Ishikawa (cell line): Measurements from ENCODE around the gene APBB2.

ENCODE experiments used
- CEBPB ChIP-seq: IDR thresholded peaks from 2 replicates; pipeline ENCODE4 v1.6.1; 2012
- CREB1 ChIP-seq: IDR thresholded peaks from 2 replicates; pipeline ENCODE4 v1.6.1; 2012; ENCODE audit warnings: low read depth
- EGR1 ChIP-seq: IDR thresholded peaks from 2 replicates; pipeline ENCODE4 v1.6.1; 2012
- EP300 ChIP-seq: IDR thresholded peaks from 2 replicates; pipeline ENCODE4 v1.6.1; 2012; ENCODE audit warnings: borderline replicate concordance
- FOXM1 ChIP-seq: IDR thresholded peaks from 2 replicates; pipeline ENCODE4 v1.6.1; 2012; ENCODE audit warnings: low read depth, borderline replicate concordance
- NFIC ChIP-seq: IDR thresholded peaks from 2 replicates; pipeline ENCODE4 v1.6.1; 2012
- RAD21 ChIP-seq: IDR thresholded peaks from 2 replicates; pipeline ENCODE4 v1.6.1; 2012; ENCODE audit warnings: low read depth
- TAF1 ChIP-seq: IDR thresholded peaks from 2 replicates; pipeline ENCODE4 v1.6.1; 2012; ENCODE audit warnings: low read depth, mild to moderate bottlenecking
- TCF12 ChIP-seq: IDR thresholded peaks from 2 replicates; pipeline ENCODE4 v1.6.1; 2012; ENCODE audit warnings: low read depth
- TEAD4 ChIP-seq: IDR thresholded peaks from 2 replicates; pipeline ENCODE4 v1.6.1; 2012
- YY1 ChIP-seq: IDR thresholded peaks from 2 replicates; pipeline ENCODE4 v1.6.1; 2012; ENCODE audit warnings: low read depth
- ZBTB7A ChIP-seq: IDR thresholded peaks from 2 replicates; pipeline ENCODE4 v1.6.1; 2012; ENCODE audit warnings: low read depth
- TF ChIP-seq, protein P1 (sequence below): IDR thresholded peaks from 2 replicates; pipeline ENCODE4 v1.6.1; 2012
- TF ChIP-seq, protein P2 (sequence below): IDR thresholded peaks from 2 replicates; pipeline ENCODE4 v1.6.1; 2012; ENCODE audit warnings: low read depth, mild to moderate bottlenecking
- TF ChIP-seq, protein P3 (sequence below): IDR thresholded peaks from 2 replicates; pipeline ENCODE4 v1.6.1; 2012

Gene APBB2

DNA sequence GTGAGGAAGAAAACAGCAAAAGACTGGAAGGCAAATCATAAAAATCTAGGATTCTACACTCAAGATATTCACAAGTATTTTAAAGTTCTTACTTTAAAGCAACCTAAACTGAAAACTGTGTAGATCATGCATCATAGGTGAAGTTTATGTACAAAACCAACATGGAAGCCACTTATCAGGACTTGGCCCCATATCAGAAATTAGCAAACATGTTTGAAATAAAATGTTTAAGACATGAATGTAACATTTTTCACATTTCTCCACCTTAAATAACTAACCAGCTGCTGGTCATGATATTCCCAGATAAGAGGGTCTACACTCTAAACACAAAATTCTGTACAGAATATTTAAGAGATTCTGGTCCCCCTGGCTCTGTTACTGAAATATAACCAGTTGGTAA, 38.5 kb downstream of the APBB2 start:
- TF ChIP-seq, protein P1, sequence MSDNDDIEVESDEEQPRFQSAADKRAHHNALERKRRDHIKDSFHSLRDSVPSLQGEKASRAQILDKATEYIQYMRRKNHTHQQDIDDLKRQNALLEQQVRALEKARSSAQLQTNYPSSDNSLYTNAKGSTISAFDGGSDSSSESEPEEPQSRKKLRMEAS: no peak
- TF ChIP-seq FOXM1 (no peak), TAF1 (no peak), TEAD4 (no peak), TCF12 (no peak)
- TF ChIP-seq, protein P2, sequence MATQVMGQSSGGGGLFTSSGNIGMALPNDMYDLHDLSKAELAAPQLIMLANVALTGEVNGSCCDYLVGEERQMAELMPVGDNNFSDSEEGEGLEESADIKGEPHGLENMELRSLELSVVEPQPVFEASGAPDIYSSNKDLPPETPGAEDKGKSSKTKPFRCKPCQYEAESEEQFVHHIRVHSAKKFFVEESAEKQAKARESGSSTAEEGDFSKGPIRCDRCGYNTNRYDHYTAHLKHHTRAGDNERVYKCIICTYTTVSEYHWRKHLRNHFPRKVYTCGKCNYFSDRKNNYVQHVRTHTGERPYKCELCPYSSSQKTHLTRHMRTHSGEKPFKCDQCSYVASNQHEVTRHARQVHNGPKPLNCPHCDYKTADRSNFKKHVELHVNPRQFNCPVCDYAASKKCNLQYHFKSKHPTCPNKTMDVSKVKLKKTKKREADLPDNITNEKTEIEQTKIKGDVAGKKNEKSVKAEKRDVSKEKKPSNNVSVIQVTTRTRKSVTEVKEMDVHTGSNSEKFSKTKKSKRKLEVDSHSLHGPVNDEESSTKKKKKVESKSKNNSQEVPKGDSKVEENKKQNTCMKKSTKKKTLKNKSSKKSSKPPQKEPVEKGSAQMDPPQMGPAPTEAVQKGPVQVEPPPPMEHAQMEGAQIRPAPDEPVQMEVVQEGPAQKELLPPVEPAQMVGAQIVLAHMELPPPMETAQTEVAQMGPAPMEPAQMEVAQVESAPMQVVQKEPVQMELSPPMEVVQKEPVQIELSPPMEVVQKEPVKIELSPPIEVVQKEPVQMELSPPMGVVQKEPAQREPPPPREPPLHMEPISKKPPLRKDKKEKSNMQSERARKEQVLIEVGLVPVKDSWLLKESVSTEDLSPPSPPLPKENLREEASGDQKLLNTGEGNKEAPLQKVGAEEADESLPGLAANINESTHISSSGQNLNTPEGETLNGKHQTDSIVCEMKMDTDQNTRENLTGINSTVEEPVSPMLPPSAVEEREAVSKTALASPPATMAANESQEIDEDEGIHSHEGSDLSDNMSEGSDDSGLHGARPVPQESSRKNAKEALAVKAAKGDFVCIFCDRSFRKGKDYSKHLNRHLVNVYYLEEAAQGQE: no peak

DNA sequence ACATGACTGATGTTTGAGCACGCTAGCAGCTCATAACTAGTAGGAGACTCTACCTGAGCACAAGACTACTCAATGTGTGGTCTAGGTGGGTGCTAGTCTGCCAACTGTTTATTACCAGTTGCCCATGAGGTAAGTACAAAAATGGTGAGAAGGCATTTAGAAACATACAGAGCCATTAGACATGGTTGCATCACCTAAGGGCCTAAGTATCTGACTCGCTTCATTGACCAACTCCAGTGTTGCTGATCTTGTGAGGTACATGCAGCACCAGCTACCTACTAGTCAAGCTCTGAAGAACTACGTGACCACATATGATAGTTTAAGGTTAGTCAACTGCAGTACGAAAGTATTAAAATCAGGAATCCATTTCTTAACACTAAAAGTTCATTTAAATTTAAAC, 39.9 kb downstream of the APBB2 start:
- TF ChIP-seq RAD21 (no peak), TCF12 (no peak), EGR1 (no peak), EP300 (no peak), CREB1 (no peak), FOXM1 (no peak), YY1 (no peak), ZBTB7A (no peak), NFIC (no peak), CEBPB (no peak), TAF1 (no peak), TEAD4 (no peak)
- TF ChIP-seq, protein P3, sequence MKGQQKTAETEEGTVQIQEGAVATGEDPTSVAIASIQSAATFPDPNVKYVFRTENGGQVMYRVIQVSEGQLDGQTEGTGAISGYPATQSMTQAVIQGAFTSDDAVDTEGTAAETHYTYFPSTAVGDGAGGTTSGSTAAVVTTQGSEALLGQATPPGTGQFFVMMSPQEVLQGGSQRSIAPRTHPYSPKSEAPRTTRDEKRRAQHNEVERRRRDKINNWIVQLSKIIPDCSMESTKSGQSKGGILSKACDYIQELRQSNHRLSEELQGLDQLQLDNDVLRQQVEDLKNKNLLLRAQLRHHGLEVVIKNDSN: no peak
- TF ChIP-seq, protein P2: no peak
- TF ChIP-seq, protein P1: no peak

DNA sequence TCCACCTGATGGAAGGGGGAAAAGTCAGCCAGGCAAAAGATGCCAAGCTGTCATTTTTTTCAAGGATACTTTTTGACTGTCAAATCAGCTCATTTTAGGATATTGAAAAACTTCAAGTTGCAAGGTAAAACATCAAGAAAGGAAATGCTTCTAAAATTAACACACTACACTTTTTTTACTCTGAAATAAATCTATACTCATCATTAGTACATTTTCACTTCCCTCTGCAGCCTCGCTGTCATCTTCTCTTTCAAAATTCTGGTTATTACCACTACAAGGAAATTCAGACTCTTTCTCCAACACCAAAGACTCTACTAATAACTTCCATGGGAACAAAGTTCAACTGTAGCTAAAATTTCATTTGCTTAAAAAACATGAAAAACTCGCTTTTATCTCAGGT, 41.6 kb downstream of the APBB2 start:
- TF ChIP-seq EP300 (no peak), CREB1 (no peak), TEAD4 (no peak), ZBTB7A (no peak), RAD21 (no peak), EGR1 (no peak), TAF1 (no peak), NFIC (no peak), YY1 (no peak), TCF12 (no peak)
- TF ChIP-seq, protein P2: no peak
- TF ChIP-seq, protein P1: no peak
- TF ChIP-seq, protein P3: no peak

DNA sequence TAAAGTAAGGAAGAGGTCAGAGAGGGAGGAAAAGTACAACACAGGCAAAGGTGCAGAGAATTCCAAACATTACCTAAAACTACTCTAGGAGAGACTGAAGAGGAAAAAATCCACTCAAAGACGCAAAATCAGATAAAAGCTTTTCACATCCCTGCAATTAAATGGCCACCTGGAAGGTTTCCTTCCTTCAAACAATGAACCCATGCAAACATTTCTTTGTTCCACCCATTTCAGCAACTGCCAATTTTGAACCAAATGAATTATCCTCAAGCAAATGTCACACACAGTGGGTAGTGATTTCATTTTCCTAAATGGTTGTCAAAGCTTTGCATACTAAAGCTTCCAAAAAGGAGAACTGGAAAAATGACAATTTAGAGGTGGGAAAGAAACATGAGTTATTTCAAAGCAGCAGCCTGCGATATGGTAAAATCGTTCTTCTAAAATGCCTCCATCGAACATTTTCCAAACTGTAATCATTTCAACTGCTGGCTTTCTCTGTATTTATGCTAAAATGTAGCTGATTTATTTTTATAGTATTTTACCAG, 45.0 kb downstream of the APBB2 start:
- TF ChIP-seq, protein P3: no peak
- TF ChIP-seq NFIC: no peak
- TF ChIP-seq, protein P1: no peak
- TF ChIP-seq TCF12: no peak
- no peak for TF ChIP-seq FOXM1
- TF ChIP-seq TAF1: no peak
- TF ChIP-seq EP300: no peak
- TF ChIP-seq RAD21: no peak
- no peak for TF ChIP-seq CREB1
- TF ChIP-seq EGR1: no peak
- TF ChIP-seq YY1: no peak
- TF ChIP-seq, protein P2: no peak
- TF ChIP-seq CEBPB: no peak
- TF ChIP-seq TEAD4: no peak
- TF ChIP-seq ZBTB7A: no peak
